ENCODE results near the gene DHRSX. TPM values are rescaled to one million over a fixed set of nuclear protein-coding genes. Genes with fewer than 3 reads are reported as not detected.
A peak's percentile ranks its signal among the peaks of the same experiment; 100 is the strongest.

The DHRSX gene
- total and polyA plus RNA-seq, 9 of the 15 experiments (the other 6 are each of a cell fraction or from before 2014, with no cell fraction given), result 0.59 to 11.0 (median 6.2) TPM

GRCh38 chrX:2373615-2374014, 127.2 kb downstream of the DHRSX start:
- no peak overlapping the region for H3K9ac ChIP-seq (ENCODE audit: insufficient read depth in 1 of 2, low read depth in 2 of 2, low read length in 2 of 2)
- no peaks in the 10 kb centered on the region; a peak in 3 of 5 replicates for H3K4me1 ChIP-seq (replicated peaks in 1 of 2; ENCODE audit: control insufficient read depth in 2 of 2, insufficient read depth in 2 of 2, low read length in 2 of 2)
- no TSS peak for BruUV-seq (replicated peaks)
- no peak overlapping the region for H3K27ac ChIP-seq (ENCODE audit: extremely low read depth, low read depth, low read length)
- H3K79me2 ChIP-seq (ENCODE audit: control insufficient read depth, insufficient read depth, low read length), result no peaks in the 10 kb centered on the region
- FAIRE-seq (no peak), ATAC-seq (no peak), DNase-seq (ENCODE audit: extremely low read depth in 1 of 4, low spot score in 3 of 4) (no peak)
- 71% methylated on average over 4 of the region's 8 CpGs for WGBS (ENCODE audit: insufficient coverage, low coverage, missing lambda C conversion rate)
- in situ Hi-C loops (cut with MboI) (no loop called here), intact Hi-C loops (cut with micrococcal nuclease) (no loop called here)
- no peak overlapping the region for H3K4me2 ChIP-seq (ENCODE audit: insufficient read depth, low read length)
- no peaks in the 10 kb centered on the region for H3K27me3 ChIP-seq (ENCODE audit: control insufficient read depth in 2 of 2, insufficient read depth in 2 of 2, low read length in 2 of 2)
- H2AFZ ChIP-seq (ENCODE audit: low read depth, low read length), result no peak overlapping the region
- H4K20me1 ChIP-seq (replicated peaks; ENCODE audit: control insufficient read depth, insufficient read depth, low read length), result peaks cover 3% of the 10 kb centered on the region; the same call in 1 of the 2 replicates
- no peaks in the 10 kb centered on the region for H3K9me1 ChIP-seq (ENCODE audit: control insufficient read depth, insufficient read depth, low read length)
- H3K9me3 ChIP-seq (replicated peaks; ENCODE audit: control insufficient read depth, insufficient read depth, low read depth, low read length), result no peaks in the 10 kb centered on the region
- ChIA-PET CTCF (ENCODE audit: low intra/inter-chr PET ratio) (no interaction called here), POLR2A (no interaction called here)
- H3K4me3 ChIP-seq, result no peak overlapping the region
- no peaks in the 10 kb centered on the region for H3K36me3 ChIP-seq (ENCODE audit: control insufficient read depth, insufficient read depth, low read length)
- peak; percentile 98 for TF ChIP-seq ZFP36 (IDR thresholded peaks at IDR 0.05; ENCODE audit: low read depth, low read length, partially characterized antibody)
- TF ChIP-seq HOXB6 (CRISPR knock-in tag; IDR thresholded peaks at IDR 0.05; ENCODE audit: borderline replicate concordance), result no peak
- no peak for TF ChIP-seq NR3C1 (CRISPR knock-in tag; IDR thresholded peaks at IDR 0.05)
- no peak for TF ChIP-seq ZNF316 (IDR thresholded peaks at IDR 0.05)
- TF ChIP-seq RBM25 (IDR thresholded peaks at IDR 0.05; ENCODE audit: low read depth, low read length, severe bottlenecking), result peak; percentile 67
- peak; percentile 67; the same call in 1 of the 2 replicates for TF ChIP-seq ZNF436 (CRISPR knock-in tag; IDR thresholded peaks at IDR 0.05)
- TF ChIP-seq TRIM24 (IDR thresholded peaks at IDR 0.05), result no peak
- TF ChIP-seq PBX2 (CRISPR knock-in tag; IDR thresholded peaks at IDR 0.05; ENCODE audit: low read depth), result no peak
- no peak for TF ChIP-seq PBX2 (tag; conservative IDR thresholded peaks at IDR 0.05; ENCODE audit: low read depth)
- no peak for TF ChIP-seq BCL6 (CRISPR knock-in tag; IDR thresholded peaks at IDR 0.05)
- no peak for TF ChIP-seq CCNT2 (IDR thresholded peaks at IDR 0.05; ENCODE audit: borderline replicate concordance, extremely low read depth, insufficient read length, low read depth, low read length)
- no peak for TF ChIP-seq ZBTB1 (CRISPR knock-in tag; IDR thresholded peaks at IDR 0.05; ENCODE audit: borderline replicate concordance, low read depth)
- TF ChIP-seq PHF20 (IDR thresholded peaks at IDR 0.05; ENCODE audit: partially characterized antibody), result no peak
- no peak for TF ChIP-seq ZFP30 (CRISPR knock-in tag; IDR thresholded peaks at IDR 0.05; ENCODE audit: borderline replicate concordance)
- TF ChIP-seq SAP30 (IDR thresholded peaks at IDR 0.05; ENCODE audit: borderline replicate concordance, insufficient read depth, low read depth, low read length, poor library complexity, severe bottlenecking), result no peak
- TF ChIP-seq RAD51 (IDR thresholded peaks at IDR 0.05; ENCODE audit: borderline replicate concordance, low read depth), result no peak
- TF ChIP-seq ZKSCAN1 (IDR thresholded peaks at IDR 0.05; ENCODE audit: low read depth, low read length), result no peak
- TF ChIP-seq NR2C2 (CRISPR knock-in tag; IDR thresholded peaks at IDR 0.05), result no peak
- TF ChIP-seq NR2C2 (tag; IDR thresholded peaks at IDR 0.05), result no peak
- TF ChIP-seq, protein P1, sequence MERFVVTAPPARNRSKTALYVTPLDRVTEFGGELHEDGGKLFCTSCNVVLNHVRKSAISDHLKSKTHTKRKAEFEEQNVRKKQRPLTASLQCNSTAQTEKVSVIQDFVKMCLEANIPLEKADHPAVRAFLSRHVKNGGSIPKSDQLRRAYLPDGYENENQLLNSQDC (CRISPR knock-in tag; IDR thresholded peaks at IDR 0.05), result no peak
- TF ChIP-seq TEAD2 (tag; IDR thresholded peaks at IDR 0.05), result no peak
- no peak for TF ChIP-seq CBX2 (IDR thresholded peaks at IDR 0.05; ENCODE audit: insufficient read depth, low read length, poor library complexity, severe bottlenecking)
- peak; percentile 78 for TF ChIP-seq BCOR (IDR thresholded peaks at IDR 0.05)
- TF ChIP-seq PCBP1 (IDR thresholded peaks at IDR 0.05; ENCODE audit: low read depth, low read length, poor library complexity, severe bottlenecking), result no peak
